GM12873 (cell line): ENCODE results near the gene STX10.
A peak's percentile ranks its signal among the peaks of the same experiment; 100 is the strongest.

Source experiments
- CTCF ChIP-seq: IDR thresholded peaks from 2 replicates; pipeline ENCODE4 v1.5.1; 2012; ENCODE audit warnings: low read depth, mild to moderate bottlenecking, moderate library complexity, low read length, control low read depth; ENCODE audit not compliant: insufficient read depth; ENCODE audit errors: missing control alignments

STX10 gene

GRCh38 chr19:13150187-13150930 is at the start of gene STX10, which contains the start of gene IER2:
STX10 (minus strand) TSS chr19:13150375; CDS start chr19:13150173, 202 bp downstream.
IER2 (plus strand) TSS chr19:13150411; CDS start chr19:13153187, 2,776 bp downstream.
- peak; percentile 52 for TF ChIP-seq CTCF

- no peak for TF ChIP-seq CTCF
These were observed 48.5 kb upstream of the STX10 start for GRCh38 chr19:13198634-13199033.

GRCh38 chr19:13195678-13196077 is 45.5 kb upstream of the STX10 start:
- TF ChIP-seq CTCF: peak; percentile 81

- TF ChIP-seq CTCF: no peak
These were observed 40.8 kb upstream of the STX10 start for GRCh38 chr19:13190781-13191540.

- TF ChIP-seq CTCF: no peak
These were observed 39.4 kb upstream of the STX10 start for GRCh38 chr19:13189600-13189999.

- no peak for TF ChIP-seq CTCF
These were observed 37.2 kb upstream of the STX10 start for GRCh38 chr19:13187419-13187818.

GRCh38 chr19:13181747-13182388 is 31.7 kb upstream of the STX10 start:
- TF ChIP-seq CTCF: no peak
